ENCODE results near the gene ADM2.

Gene ADM2

DNA sequence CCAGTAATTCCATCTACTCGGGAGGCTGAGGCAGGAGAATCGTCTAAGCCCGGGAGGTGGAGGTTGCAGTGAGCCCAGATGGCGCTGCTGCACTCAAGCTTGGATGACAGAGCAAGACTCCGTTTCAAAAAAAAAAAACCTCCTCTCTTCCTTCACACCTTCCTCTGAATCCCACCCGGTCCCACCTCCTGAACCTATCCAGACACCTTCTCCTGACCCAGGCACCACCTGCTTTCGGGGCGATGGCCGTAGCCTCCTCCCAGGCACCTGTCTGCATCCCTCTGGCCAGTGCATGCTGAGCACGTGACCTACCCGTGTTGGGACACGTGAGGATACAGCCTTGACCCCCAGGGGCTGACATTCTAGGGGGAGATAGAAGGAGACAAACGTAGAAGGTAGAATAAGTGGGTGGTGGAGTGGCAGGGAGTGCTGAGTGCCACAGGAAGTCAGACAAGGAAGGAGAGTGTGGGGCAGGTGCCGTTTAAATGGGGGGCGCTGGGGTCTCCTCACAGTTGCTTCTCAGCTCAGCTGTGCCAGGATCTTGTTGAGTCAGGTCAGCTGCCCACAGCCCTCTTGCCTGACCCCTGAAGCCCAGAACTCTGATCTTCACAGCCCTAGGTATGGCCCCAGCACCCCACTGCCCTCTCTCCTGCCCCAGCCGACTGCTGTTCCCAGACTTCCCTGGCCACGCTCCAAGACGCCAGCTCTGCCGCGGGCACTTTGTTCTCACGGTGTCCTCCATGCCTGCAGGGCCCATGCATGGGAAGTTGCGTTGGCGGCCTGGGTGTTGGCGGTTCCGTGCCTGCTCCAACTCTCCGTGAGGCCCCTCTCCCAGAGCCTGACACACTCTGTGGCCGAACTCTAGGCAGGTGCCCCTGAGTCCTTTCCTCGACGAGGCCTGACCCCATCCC lies 4.1 kb downstream of the ADM2 start:
- no peak for DNase-seq (ENCODE audit: low spot score)

DNA sequence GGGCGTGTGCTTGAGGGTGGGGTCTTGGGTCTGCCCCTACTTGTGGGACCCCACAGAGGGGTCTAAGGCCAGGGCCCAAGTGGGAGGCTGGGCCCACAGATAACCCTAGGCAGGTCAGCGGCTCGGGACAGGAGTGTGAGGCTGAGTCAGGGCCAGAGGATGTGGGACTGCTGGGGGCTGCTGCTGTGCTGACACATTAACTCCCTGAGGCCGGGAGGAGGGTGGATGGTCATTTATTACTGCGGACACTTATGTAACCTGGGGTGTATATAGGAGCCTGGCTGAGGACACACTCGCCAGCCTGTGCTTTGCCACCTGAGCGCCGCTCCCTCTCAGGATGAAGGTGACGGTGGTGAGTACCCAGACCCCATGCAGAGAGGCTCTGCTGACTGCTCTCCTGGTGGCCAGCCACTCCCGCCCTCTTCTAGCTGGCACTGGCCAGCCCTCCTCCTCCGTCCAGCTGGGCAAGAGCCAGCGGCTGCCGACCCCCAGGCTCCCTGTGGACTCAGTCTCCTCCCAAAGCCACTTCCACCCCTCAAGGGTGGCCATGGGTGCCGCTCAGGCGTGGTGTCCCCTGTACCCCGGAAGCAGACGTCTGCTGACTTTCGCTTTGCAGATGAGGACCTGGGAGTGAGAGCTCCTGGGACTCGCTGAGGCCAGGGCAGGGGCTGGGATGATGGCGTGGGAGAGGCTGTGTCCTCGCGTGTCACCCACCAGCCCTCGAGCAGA lies 5.4 kb downstream of the ADM2 start, which contains the start of gene MIOX:
TSS of gene MIOX (plus strand) at position 299 of the 729 bp plus-strand sequence. CDS start at position 338, 39 bp downstream.
- DNase-seq (ENCODE audit: low spot score): no peak

DNA sequence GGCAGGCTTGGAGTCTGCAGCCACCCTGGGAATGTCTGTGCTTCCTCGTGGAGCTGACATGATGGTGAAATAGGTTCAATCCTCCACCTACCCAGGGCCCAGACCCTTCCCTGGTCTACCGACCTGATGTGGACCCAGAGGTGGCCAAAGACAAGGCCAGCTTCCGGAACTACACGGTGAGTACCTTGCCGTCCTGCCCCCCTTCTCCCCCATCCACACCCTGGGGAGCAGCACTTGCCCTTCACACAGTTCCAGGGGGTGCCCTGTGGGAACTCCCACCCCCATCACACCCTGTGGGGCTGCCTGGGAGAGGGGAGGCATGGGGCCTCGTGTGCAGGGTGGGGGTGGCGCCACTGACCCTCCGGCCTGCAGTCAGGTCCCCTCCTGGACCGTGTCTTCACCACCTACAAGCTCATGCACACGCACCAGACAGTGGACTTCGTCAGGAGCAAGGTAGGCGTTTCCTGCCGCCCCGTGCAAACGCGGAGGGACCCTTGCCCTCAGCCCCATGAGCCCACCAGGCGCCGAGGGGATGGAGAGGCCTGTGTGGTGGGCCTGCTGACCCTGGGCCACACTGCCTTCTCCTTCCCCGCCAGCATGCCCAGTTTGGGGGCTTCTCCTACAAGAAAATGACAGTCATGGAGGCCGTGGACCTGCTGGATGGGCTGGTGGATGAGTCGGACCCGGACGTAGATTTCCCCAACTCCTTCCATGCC lies 6.1 kb downstream of the ADM2 start:
- no peak for DNase-seq (ENCODE audit: low spot score)

DNA sequence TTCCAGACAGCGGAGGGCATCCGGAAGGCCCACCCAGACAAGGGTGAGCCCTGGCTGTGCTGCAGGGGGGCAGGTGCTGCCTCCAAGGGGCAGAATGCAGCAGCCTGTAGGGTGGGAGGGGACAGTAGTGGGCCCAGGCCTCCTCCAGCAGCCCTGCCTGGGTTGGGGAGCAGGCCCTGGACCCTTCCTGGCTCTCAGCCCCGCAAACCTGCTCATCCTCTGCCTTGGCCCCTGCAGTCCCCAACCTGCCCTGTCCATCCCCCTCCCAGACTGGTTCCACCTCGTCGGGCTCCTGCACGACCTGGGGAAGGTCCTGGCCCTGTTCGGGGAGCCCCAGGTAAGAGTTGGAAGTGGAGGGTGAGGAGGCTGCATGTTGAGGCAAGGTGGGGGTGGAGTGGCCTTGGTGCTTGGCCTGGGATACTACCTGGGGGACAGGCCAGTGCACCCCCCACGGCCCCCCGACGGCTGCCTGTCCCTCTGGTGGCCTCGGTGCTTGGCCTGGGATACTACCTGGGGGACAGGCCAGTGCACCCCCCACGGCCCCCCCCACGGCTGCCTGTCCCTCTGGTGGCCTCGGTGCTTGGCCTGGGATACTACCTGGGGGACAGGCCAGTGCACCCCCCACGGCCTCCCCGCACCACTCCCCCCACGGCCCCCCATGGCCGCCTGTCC lies 6.8 kb downstream of the ADM2 start:
- DNase-seq (ENCODE audit: low spot score): no peak

DNA sequence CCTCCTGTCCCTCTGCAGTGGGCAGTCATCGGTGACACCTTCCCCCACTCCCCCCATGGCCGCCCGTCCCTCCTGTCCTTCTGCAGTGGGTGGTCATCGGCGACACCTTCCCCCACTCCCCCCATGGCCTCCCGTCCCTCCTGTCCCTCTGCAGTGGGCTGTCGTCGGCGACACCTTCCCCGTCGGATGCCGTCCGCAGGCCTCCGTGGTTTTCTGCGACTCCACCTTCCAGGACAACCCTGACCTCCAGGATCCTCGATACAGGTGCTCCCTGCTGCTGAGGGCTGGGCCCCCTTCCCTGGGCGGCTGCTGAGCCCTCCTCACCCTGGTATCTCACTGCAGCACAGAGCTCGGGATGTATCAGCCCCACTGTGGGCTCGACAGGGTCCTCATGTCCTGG lies 7.5 kb downstream of the ADM2 start:
- no peak for DNase-seq (ENCODE audit: low spot score)

DNA sequence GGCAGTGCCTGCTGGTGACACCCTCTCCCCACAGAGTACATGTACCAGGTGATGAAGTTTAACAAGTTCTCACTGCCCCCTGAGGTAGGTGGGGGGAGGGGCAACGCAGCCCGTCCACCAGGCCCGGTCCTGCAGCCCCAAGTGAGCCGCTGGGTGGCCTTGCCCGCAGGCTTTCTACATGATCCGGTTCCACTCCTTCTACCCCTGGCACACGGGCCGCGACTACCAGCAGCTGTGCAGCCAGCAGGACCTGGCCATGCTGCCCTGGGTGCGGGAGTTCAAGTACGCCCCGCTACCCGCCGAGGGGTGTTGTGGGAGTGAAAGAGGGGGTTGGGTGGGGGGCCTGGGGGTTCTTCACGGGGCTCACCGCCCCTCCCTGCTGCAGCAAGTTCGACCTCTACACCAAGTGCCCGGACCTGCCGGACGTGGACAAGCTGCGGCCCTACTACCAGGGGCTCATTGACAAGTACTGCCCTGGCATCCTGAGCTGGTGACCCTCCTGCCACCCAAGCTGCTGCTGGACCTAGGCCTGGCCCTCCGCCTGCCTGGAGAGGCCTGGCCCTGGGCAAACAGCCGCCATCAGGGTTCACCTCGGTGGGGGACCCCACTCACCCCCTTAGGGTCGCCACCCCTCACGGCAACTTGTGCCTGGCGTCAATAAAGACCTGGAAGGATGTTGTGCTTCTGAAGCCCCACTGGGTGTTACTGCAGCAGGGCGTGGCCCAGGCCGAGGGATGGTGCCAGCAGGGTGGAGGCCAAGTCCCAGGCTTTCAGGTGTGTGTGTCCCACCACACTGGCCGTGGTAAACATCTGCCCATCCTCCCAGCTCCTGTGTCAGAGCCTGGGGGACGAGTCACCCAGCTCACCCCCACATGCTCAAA lies 8.3 kb downstream of the ADM2 start:
- no peak for DNase-seq (ENCODE audit: low spot score)

DNA sequence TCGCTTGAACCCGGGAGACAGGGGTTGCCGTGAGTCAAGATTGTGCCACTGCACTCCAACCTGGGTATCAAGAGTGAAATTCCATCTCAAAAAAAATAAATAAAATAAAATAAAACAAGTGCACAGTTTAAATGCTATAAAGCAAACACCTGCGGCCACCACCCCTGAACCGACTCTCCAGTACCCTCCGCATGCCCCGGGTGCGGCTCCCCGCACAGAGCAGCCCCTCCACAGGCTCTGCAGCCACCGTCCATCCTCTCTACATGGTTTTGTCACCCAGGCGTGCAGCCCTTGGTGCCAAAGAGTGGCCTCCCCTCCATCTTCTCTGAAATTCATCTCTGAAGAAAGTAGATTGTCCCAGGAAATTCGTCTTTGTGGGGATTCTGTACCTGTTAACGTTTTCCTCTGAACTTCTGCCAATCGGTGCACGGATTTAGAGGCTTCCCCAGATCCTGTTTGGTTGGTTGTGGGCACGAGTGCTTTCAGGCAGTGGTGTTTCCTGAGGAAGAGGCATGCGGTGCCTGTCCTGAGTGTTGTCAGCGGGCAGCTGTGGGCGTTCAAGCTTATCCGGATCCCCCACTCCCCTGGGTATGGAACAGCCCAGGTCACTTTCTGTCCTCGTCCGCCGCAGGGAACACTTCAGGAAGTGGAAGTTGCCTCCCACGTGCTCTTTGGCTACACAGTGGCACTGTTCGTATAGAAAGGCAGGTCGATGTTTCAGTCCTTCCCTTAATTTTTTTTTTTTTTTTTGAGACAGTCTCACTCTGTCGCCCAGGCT lies 9.4 kb downstream of the ADM2 start:
- no peak for DNase-seq (ENCODE audit: low spot score)

DNA sequence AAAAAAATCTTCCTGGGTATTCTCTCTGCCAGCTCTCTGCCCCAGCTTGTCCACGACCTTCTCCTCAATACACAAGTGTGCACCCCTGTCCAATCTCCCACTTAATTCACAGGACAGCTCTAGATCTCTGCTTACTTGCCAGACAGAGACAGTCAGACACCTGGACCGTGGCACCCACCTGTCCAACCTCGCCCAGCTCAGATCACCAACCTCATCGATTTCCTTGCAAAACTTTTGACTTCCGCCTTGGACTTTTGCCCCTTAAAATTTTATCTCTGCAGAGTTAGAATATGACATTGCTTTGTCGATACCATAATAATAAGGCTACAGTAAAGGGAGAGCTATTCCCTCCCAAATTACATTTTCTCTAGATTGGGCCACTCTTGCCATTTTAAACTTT lies 15.8 kb downstream of the ADM2 start:
- no peak for DNase-seq (ENCODE audit: low spot score)

DNA sequence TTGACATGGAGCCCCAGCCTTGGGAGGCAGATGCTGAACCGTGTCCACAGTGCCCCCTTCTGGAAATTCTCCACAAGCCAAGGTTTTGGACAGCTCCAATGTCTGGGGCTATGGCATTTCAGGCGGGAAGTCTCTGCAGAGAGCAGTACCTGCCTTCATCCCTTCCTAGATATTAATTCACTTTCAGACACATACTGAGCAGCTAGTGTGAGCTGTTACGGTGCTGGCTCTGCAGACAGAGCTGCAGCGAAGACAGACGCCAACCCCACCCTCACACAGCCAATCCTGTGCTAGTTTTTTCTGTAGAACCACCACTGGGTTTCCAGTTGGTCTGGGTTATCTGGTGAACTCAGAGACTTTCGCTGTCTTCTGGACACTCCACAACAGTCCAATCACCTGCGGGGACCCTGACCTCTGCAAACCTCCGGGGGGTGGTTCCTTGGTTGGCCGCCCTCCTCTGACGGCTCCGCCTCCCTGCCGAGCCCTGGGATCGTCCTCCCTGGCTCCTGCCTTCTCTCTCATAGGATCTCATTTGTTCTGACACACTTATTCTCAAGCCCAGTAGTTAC lies 17.1 kb downstream of the ADM2 start:
- DNase-seq (ENCODE audit: low spot score): peak; percentile 76

DNA sequence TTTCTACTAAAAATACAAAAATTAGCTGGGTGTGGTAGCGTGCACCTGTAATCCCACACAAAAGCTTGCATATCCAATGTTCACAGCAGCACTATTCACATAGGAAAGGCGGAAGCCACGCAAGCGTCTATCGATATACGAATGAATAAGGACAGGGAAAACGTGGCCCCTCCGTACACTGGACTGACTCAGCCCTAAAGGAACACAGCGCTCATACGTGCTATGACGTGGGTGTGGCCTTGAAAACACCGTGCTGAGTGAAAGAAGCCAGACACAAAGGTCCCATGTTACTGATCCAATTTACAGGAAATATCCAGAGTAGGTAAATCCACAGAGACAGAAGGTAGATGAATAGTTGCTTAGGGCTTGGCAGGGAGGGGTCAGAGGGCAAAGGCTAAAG lies 19.1 kb downstream of the ADM2 start:
- no peak for DNase-seq (ENCODE audit: low spot score)

DNA sequence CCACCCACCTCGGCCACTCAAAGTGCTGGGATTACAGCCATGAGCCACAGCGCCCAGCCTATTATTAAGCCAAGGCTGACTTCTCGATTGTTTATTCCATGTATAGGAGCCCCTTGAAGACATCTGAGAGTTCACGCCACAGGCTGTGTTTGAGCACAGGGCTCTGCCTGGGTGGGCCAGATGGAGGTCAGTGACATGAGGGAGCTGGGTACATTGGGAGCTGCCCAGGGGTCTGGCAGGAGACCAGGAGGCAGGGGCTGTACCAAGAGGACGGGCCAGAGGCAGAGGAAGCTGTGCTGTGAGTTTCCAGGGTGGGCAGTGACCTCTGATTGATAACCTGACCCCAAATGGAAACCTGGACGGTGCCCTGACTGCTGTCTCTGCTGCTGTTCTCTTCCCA lies 20.8 kb downstream of the ADM2 start:
- no peak for DNase-seq (ENCODE audit: low spot score)

DNA sequence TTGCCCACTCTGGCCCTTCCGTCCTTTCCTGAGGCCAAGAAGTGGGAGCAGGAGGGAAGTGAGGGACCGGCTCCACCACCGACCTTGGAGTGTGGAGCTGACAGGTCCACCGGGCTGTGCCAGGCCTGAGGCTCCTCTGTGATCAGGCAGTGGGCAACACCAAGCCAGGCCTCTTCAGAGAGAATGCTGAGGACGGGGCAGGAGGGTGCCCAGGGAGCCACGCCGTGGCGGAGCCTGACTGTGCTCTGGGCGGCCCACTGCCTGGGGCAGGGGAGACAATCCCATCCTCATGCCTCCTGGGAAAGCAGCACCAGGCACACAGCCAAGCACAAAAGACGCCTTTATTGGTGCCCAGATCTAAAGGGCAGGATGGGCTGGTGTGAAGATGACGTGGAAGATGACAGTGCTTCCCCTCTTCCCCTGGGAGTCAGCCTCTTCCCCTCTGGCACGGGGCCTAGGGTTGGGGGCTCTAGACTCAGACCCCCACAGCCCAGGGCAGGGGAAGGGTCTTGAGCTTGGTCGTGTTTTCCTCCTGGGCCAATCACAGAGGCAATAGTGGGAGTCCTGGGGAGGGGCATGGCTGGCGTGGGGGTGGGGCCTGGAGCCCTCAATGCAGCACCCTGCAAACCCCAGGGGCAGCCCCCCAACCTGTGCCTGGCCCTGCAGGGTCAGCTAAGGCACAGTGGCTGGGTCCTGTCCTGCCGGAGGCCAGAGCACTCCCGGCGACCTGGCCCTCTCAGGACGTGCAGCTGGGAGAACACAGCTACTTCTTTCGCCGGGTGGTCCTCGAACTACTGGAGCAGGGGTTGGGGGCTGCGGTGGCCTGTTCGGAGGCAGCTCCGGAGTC lies 21.5 kb downstream of the ADM2 start:
- no peak for DNase-seq (ENCODE audit: low spot score)

DNA sequence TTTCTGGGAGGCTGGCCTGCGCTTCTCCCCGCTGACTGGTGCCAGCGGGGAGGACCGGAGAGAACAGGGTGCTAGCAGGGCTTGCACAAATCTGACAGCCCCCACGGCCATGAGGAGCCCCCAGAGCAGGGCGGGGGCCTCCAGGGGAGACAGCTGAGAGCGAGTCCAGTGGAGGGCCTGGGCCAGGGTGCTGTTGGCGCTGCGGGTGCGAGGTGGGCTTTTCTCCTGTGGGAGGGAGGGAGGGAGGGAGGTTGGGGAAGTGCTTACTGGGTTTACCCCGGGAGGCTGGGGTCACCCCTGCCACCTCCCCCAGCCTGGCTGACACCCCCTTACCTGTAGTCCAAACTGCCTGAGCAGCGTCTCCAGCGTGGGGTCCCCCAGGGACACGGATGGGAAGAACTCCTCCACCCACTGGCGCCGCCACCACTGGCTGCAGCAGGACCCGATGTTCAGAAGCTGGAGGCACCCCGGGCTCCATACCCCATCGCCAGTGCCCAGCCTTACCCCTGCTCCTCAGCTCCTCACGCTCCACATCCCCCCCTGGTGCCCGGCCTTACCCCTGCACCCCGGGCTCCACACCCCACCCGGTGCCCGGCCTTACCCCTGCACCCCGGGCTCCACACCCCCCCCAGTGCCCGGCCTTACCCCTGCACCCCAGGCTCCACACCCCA lies 22.3 kb downstream of the ADM2 start:
- no peak for DNase-seq (ENCODE audit: low spot score)

DNA sequence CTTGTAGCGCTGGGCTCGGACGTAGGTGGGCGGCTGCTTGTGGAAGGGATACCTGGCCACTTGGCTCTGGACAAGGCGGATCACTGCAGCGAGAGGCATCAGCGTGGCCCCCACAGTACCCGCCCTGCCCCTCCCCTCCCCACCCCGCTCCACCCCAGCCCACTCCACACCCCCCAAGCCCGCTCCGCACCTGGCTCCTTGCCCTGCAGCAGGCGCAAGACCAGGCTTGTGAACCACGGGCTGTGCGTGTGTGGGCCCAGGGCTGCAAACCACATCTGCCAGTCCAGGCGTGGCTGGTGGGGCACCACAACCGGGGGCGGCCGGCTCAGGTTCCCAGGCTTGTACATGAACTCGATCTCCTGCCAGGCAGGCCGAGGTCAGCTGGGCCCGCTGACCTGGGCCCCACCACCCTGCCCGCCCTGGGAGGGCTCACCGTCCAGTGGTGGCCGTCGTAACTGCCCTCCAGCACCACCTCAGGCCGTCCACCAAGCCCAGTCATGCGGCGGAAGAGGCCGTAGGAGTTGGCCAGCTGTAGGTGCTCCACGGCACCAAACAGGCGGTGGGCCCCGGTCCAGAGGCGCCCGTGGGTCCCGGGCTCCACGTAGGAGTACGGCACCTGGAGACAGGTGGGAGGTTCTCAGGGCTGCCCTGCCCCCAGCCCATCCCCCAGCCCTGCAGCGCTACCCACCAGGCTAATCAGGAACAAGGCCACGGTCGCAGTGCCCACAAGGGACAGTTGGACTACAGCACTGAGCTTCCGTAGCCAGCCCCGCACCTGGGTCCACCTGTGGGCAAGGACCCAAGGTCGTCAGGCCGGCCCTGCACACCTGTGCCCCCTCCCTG lies 23.2 kb downstream of the ADM2 start:
- DNase-seq (ENCODE audit: low spot score): no peak

DNA sequence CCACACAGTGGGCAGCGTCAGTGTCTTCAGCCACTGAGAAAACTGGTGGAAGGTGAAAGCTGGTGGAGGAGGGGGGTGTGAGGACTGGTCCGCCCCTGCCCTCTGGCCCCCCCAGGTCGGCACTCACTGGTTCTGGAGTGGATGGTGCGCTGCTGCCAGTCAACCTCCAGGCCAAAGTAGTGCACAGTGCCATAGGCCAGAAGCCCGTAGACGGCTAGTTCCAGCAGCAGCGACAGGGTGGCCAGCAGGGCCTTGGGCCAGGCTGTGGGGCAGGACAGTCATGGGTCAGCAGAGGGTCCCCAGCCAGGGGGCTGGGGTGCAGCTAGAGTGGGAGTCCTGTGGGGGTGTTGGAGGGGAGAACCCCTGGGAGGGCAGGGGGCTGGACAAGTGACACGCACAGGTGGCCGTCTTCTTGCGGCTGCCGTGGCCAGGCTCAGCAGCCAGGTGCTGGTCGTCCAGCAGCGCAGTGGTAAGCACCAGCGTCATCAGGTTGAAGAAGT lies 24.0 kb downstream of the ADM2 start:
- no peak for DNase-seq (ENCODE audit: low spot score)

DNA sequence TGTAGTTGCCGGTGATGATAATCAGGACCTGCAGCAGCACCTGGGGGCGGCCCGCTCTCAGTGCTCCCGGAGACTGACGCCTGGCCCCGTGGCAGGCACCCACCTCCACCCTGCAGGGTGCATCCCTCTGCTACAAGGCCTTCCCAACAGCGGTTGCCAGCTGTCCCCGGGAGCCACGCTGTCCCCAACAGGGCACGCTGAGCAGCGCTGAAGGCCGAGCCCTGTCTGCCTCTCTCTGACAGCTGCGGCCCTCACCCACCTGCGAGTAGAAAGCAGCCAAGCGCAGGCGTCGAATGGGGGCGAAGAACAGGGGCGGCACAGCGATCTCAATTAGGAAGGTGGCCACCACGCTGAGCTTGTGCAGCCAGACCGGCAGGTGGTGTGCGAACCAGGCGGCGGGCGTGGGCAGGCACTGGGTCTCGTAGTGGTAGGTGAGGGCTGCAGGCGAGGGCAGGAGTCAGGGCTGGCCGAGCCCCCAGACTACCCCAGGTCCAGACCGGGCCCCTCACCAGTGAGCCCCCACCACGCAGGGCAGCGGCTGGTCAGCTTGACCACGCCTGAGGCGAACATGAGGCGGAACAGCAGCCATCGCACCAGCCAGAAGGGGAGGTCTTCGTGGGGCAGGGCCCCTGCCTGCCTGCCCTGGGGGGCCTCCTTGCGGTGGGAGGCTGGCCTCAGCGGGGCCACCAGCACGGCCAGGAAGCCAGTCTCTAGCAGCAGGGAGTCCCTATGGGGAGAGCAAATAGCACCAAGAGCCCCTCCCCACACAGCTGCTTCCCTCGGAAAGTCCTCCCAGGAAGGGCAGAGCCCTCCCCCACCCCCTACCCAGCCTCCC lies 24.6 kb downstream of the ADM2 start:
- no peak for DNase-seq (ENCODE audit: low spot score)

Measured in pons (tissue), 1 donor.